Endothelial cell of umbilical vein (primary cell): ENCODE data around the gene UST. TPM values are rescaled to one million over a fixed set of nuclear protein-coding genes. Genes with fewer than 3 reads are reported as not detected.

Experiments used
- BruUV-seq: library from RNA; stranded (reverse); fragments of 400-500 nt; replicated peaks from 2 replicates; lab custom pipeline; 2021; lab: Mats Ljungman, UMichigan
- CTCF ChIA-PET: fragments of 300-600, 350-600 bp; sonication (Branson Sonifier 250); formaldehyde crosslinking; loops from one replicate; lab custom pipeline; 2021; ENCODE audit warnings: antibody characterized with exemption, inconsistent platforms; lab: Charles Lee
- POLR2A ChIA-PET: fragments of 300-600, 350-600 bp; sonication (Branson Sonifier 250); formaldehyde crosslinking; loops from one replicate; lab custom pipeline; 2021; ENCODE audit warnings: antibody characterized with exemption, inconsistent platforms; lab: Charles Lee
- DNase-seq: peaks from one replicate; pipeline ENCODE4 v3.0.0-alpha.2; 2011; ENCODE audit warnings: low read depth, low spot score
- FAIRE-seq: peaks from 2 replicates; lab custom pipeline; 2011; peaks lifted over from hg19 to GRCh38; lab: Jason Lieb, UNC
- H2AFZ ChIP-seq: 2 replicates; pipeline ENCODE4 v1.6.0; 2012; ENCODE audit warnings: low read depth, low read length, control low read depth, inconsistent platforms
- H3K27ac ChIP-seq: 2 replicates; pipeline ENCODE4 v1.5.1; 2011; ENCODE audit warnings: low read depth, mild to moderate bottlenecking, control low read depth, low read length, moderate library complexity; ENCODE audit not compliant: insufficient read depth
- H3K27me3 ChIP-seq, 2 experiments: 2 replicates each; pipeline versions ENCODE4 v1.6.0 to v1.6.1; 2011; ENCODE audit warnings: low read length in 2 of 2, mixed read lengths in 1 of 2; ENCODE audit not compliant: control insufficient read depth in 2 of 2, insufficient read depth in 2 of 2
- H3K36me3 ChIP-seq, 2 experiments: 2 replicates in 1 of 2; 3 replicates in 1 of 2; pipeline ENCODE4 v1.5.1; 2011; ENCODE audit warnings: low read length in 2 of 2, mild to moderate bottlenecking in 1 of 2, moderate library complexity in 1 of 2; ENCODE audit not compliant: control insufficient read depth in 2 of 2, insufficient read depth in 2 of 2; ENCODE audit errors: extremely low read depth in 1 of 2
- H3K4me1 ChIP-seq: 3 replicates; pipeline ENCODE4 v1.5.1; 2011; ENCODE audit warnings: mild to moderate bottlenecking, low read length; ENCODE audit not compliant: control insufficient read depth, insufficient read depth; ENCODE audit errors: extremely low read depth
- H3K4me2 ChIP-seq: 2 replicates; pipeline ENCODE4 v1.6.1; 2011; ENCODE audit warnings: low read length, control low read depth, mixed read lengths; ENCODE audit not compliant: insufficient read depth
- H3K4me3 ChIP-seq, 3 experiments: fragments of 200-600 bp in 1 of 3; sonication (generic), shearing (Covaris generic) in 1 of 3; replicated peaks in 1 of 3; 2 replicates each; pipeline ENCODE4 v1.5.1; 2011 to 2016; ENCODE audit warnings: control low read depth in 3 of 3, low read length in 3 of 3, mild to moderate bottlenecking in 2 of 3, inconsistent platforms in 1 of 3, low read depth in 1 of 3, moderate library complexity in 1 of 3; ENCODE audit not compliant: insufficient read depth in 1 of 3
- H3K79me2 ChIP-seq: 2 replicates; pipeline ENCODE4 v1.6.0; 2012; ENCODE audit warnings: low read length, inconsistent platforms; ENCODE audit not compliant: control insufficient read depth, insufficient read depth
- H3K9ac ChIP-seq: replicated peaks from 2 replicates; pipeline ENCODE3; 2011; ENCODE audit warnings: low read length, control low read depth; ENCODE audit not compliant: insufficient read depth; ENCODE audit errors: extremely low read depth
- H3K9me1 ChIP-seq: replicated peaks from 3 replicates; pipeline ENCODE4 v1.6.0; 2011; ENCODE audit warnings: mild to moderate bottlenecking, low read length; ENCODE audit not compliant: control insufficient read depth, insufficient read depth; ENCODE audit errors: extremely low read depth
- H3K9me3 ChIP-seq: replicated peaks from 2 replicates; pipeline ENCODE4 v1.5.1; 2012; ENCODE audit warnings: low read length, inconsistent platforms; ENCODE audit not compliant: control insufficient read depth, insufficient read depth
- H4K20me1 ChIP-seq: replicated peaks from 2 replicates; pipeline ENCODE3; 2011; ENCODE audit warnings: mild to moderate bottlenecking, low read length; ENCODE audit not compliant: control insufficient read depth, insufficient read depth; ENCODE audit errors: extremely low read depth
- EZH2 ChIP-seq: IDR thresholded peaks from 2 replicates; pipeline ENCODE4 v1.6.1; 2012; ENCODE audit warnings: borderline replicate concordance, low read depth, mild to moderate bottlenecking, moderate library complexity, low read length, inconsistent platforms; ENCODE audit not compliant: severe bottlenecking
- FOS ChIP-seq: IDR thresholded peaks from 2 replicates; pipeline ENCODE4 v1.6.1; 2011; ENCODE audit warnings: mild to moderate bottlenecking, low read length, moderate library complexity, borderline replicate concordance; ENCODE audit not compliant: insufficient read depth
- GATA2 ChIP-seq: IDR thresholded peaks from 2 replicates; pipeline ENCODE4 v1.7.0; 2011; ENCODE audit warnings: low read depth, mild to moderate bottlenecking, moderate library complexity, mixed read lengths, low read length; ENCODE audit not compliant: insufficient read length, insufficient read depth
- JUN ChIP-seq: IDR thresholded peaks from 2 replicates; pipeline ENCODE4 v1.6.1; 2011; ENCODE audit warnings: borderline replicate concordance, low read depth; ENCODE audit not compliant: insufficient read length, insufficient read depth
- MYC ChIP-seq: IDR thresholded peaks from one replicate; pipeline ENCODE4 v1.6.1; 2011; ENCODE audit warnings: mild to moderate bottlenecking, low read depth, low read length
- POLR2A ChIP-seq: IDR thresholded peaks from 2 replicates; pipeline ENCODE4 v1.6.1; 2012; ENCODE audit warnings: low read depth, mild to moderate bottlenecking, control low read depth, low read length
- POLR2AphosphoS5 ChIP-seq: IDR thresholded peaks from 2 replicates; pipeline ENCODE4 v1.6.1; 2012; ENCODE audit warnings: low read depth, mild to moderate bottlenecking, control low read depth, low read length, moderate library complexity; ENCODE audit not compliant: insufficient read depth
- dilution Hi-C: fragments of 300-500 bp; cut with MboI; formaldehyde crosslinking; loops from one replicate; pipeline ENCODE4 v1.15.0; 2019; ENCODE audit warnings: low sequenced_read_pairs; ENCODE audit not compliant: extremely low pct_ligation_motif_present
- intact Hi-C: fragments of 100-400 bp; cut with micrococcal nuclease; formaldehyde crosslinking; loops from one replicate; pipeline ENCODE4 v1.10.0; 2022
- polyA plus RNA-seq, 4 experiments: library from polyadenylated mRNA; depleted of rRNA in 3 of 4; stranded (reverse) in 3 of 4; unstranded in 1 of 4; fragments of >200 nt; gene quantifications; 2 replicates each; pipeline versions ENCODE4 v1.2.1 to v1.2.3, GENCODE V29; 2011 to 2012; ENCODE audit warnings: missing spikeins in 1 of 4
- total RNA-seq: library from RNA; stranded (reverse); gene quantifications from 2 replicates; pipeline ENCODE4 v1.2.3, GENCODE V29; 2021
- TF ChIP-seq, protein P1 (sequence below), 2 donors: IDR thresholded peaks; 1 replicate in 1 of 2; 2 replicates in 1 of 2; pipeline ENCODE4 v1.5.1; 2011; ENCODE audit warnings: low read length in 2 of 2, mild to moderate bottlenecking in 2 of 2, moderate library complexity in 2 of 2, control low read depth in 1 of 2, inconsistent platforms in 1 of 2, low read depth in 1 of 2; ENCODE audit not compliant: insufficient read depth in 1 of 2; ENCODE audit errors: extremely low read depth in 1 of 2
- TF ChIP-seq, protein P2 (sequence below): IDR thresholded peaks from 2 replicates; pipeline ENCODE4 v1.6.1; 2011; ENCODE audit not compliant: insufficient read depth, insufficient read length

Gene UST
- total and polyA plus RNA-seq, 2 donors (not counting 3 experiments of a cell fraction or from before 2014, with no cell fraction given) = 0.26 to 0.84 TPM

DNA sequence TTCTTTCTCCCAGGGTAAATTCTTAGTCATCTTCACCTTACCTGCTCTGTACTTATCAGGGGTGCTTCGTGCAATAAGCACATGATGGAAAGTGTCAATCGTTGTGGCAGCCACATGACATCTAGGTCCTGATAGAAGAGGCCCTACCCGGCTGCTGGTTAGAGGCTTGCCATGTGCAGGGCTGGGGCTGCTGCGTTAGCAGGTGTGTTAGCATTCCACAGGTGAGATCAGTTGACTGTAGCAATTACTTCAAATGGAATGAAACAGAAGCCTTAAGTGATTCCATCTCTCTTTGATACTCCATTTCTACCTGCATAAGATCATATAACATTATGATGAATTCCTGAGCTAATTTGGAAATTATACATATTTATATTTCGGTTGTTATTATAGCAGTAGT is 127.0 kb downstream of the UST start:
- Histone ChIP-seq H4K20me1 (no peaks in the 10 kb centered on the region), H3K27me3 (no peaks in the 10 kb centered on the region), H3K9me3 (no peaks in the 10 kb centered on the region), H3K9me1 (no peaks in the 10 kb centered on the region), H3K4me2 (no peak overlapping the region), H3K36me3 (no peaks in the 10 kb centered on the region), H3K4me1 (no peaks in the 10 kb centered on the region), H3K9ac (no peak overlapping the region), H3K4me3 (no peak overlapping the region), H3K79me2 (no peaks in the 10 kb centered on the region), H3K27ac (no peak overlapping the region), H2AFZ (no peak overlapping the region)
- ChIA-PET CTCF (interaction anchor here (0.9 kb wide), 2 partner anchors 8 to 155 kb away, joined by 3 to 5 read pairs; no protein-coding TSS in a partner anchor), POLR2A (no interaction called here)
- TF ChIP-seq MYC = no peak
- dilution Hi-C loops (no loop called here), intact Hi-C loops (no loop called here)
- no peak for FAIRE-seq
- no TSS peak for BruUV-seq
- DNase-seq = no peak

DNA sequence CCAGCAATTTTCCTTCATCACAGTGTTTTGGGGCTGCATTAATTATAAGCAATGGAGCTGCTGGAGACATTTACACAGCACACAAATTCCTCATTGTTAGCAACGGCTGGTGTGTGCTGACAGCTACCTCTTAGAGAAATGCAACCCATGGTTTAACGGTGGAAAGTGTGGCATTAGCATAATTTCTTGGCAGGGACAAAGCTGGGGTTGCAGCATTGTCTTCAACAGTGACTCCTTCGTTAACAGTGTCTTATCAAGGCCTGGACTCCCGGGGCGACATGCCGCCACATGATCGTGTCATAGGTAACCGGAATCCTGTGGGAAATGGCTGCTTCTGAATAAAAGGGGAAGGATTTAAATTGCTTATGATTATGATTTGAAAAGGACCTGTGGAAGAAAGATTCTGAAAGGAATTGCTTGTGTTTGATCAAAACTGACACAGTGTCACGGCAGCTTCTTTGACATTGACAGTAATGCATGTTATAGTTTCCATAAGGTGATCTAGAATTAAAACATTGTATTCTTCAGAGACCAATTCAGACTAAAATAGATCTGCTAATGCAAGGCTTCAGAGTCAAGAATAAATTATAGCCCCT is 128.0 kb downstream of the UST start:
- Histone ChIP-seq H3K9me1 (no peaks in the 10 kb centered on the region), H3K27ac (no peak overlapping the region), H3K4me2 (no peak overlapping the region), H2AFZ (no peak overlapping the region), H3K9ac (no peak overlapping the region), H3K9me3 (no peaks in the 10 kb centered on the region), H3K36me3 (no peaks in the 10 kb centered on the region), H3K4me1 (no peaks in the 10 kb centered on the region), H3K79me2 (no peaks in the 10 kb centered on the region), H3K4me3 (no peak overlapping the region), H3K27me3 (no peaks in the 10 kb centered on the region), H4K20me1 (no peaks in the 10 kb centered on the region)
- ChIA-PET POLR2A (no interaction called here), CTCF (interaction anchor here (0.9 kb wide), 1 partner anchor 9 kb away, joined by 5 read pairs; no protein-coding TSS in a partner anchor)
- dilution Hi-C loops (no loop called here), intact Hi-C loops (no loop called here)
- no TSS peak for BruUV-seq
- DNase-seq (no peak), FAIRE-seq (no peak)
- TF ChIP-seq JUN (no peak), FOS (no peak), EZH2 (no peak), POLR2A (no peak), GATA2 (no peak), MYC (no peak), POLR2AphosphoS5 (no peak)
- TF ChIP-seq, protein P1, sequence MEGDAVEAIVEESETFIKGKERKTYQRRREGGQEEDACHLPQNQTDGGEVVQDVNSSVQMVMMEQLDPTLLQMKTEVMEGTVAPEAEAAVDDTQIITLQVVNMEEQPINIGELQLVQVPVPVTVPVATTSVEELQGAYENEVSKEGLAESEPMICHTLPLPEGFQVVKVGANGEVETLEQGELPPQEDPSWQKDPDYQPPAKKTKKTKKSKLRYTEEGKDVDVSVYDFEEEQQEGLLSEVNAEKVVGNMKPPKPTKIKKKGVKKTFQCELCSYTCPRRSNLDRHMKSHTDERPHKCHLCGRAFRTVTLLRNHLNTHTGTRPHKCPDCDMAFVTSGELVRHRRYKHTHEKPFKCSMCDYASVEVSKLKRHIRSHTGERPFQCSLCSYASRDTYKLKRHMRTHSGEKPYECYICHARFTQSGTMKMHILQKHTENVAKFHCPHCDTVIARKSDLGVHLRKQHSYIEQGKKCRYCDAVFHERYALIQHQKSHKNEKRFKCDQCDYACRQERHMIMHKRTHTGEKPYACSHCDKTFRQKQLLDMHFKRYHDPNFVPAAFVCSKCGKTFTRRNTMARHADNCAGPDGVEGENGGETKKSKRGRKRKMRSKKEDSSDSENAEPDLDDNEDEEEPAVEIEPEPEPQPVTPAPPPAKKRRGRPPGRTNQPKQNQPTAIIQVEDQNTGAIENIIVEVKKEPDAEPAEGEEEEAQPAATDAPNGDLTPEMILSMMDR (IDR thresholded peaks at IDR 0.05; ENCODE audit: extremely low read depth in 1 of 2, insufficient read depth in 1 of 2, low read depth in 1 of 2, low read length in 2 of 2) = no peak
- TF ChIP-seq, protein P2, sequence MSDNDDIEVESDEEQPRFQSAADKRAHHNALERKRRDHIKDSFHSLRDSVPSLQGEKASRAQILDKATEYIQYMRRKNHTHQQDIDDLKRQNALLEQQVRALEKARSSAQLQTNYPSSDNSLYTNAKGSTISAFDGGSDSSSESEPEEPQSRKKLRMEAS = no peak
